Neural cell (in vitro differentiated cells): ENCODE results near the gene OGT. TPM values are rescaled to one million over a fixed set of nuclear protein-coding genes. Genes with fewer than 3 reads are reported as not detected.

ENCODE experiments used
- H2AFZ ChIP-seq: fragments of 200-600, 300-800 bp; sonication (generic), shearing (Covaris generic); 2 replicates; pipeline ENCODE4 v1.6.0; 2014; ENCODE audit warnings: low read depth, mild to moderate bottlenecking, antibody characterized with exemption, low read length, moderate library complexity
- H3F3A ChIP-seq: fragments of 200-600 bp; shearing (Covaris generic); 2 replicates; pipeline ENCODE4 v1.6.1; 2016; ENCODE audit warnings: mild to moderate bottlenecking, moderate library complexity, mixed read lengths, antibody characterized with exemption, low read length; ENCODE audit not compliant: insufficient read depth, poor library complexity, severe bottlenecking
- H3K27ac ChIP-seq: fragments of 200-600, 300-800 bp; sonication (generic), shearing (Covaris generic); 2 replicates; pipeline ENCODE4 v1.5.1; 2014; ENCODE audit warnings: mild to moderate bottlenecking, low read length, moderate library complexity
- H3K27me3 ChIP-seq: fragments of 300-800, 200-600 bp; sonication (generic), shearing (Covaris generic); 2 replicates; pipeline ENCODE4 v1.6.0; 2014; ENCODE audit warnings: mild to moderate bottlenecking, low read depth, low read length, moderate library complexity; ENCODE audit not compliant: insufficient read depth
- H3K36me3 ChIP-seq: fragments of 300-800, 200-600 bp; sonication (generic), shearing (Covaris generic); 2 replicates; pipeline ENCODE4 v1.5.1; 2014; ENCODE audit warnings: mild to moderate bottlenecking, antibody characterized with exemption, low read length, moderate library complexity; ENCODE audit not compliant: insufficient read depth
- H3K4me2 ChIP-seq: fragments of 300-800, 200-600 bp; sonication (generic), shearing (Covaris generic); 2 replicates; pipeline ENCODE4 v1.6.0; 2014; ENCODE audit warnings: mild to moderate bottlenecking, low read length
- H3K4me3 ChIP-seq: fragments of 300-800, 200-600 bp; sonication (generic), shearing (Covaris generic); 2 replicates; pipeline ENCODE4 v1.5.1; 2014; ENCODE audit warnings: mild to moderate bottlenecking, low read length, moderate library complexity
- H3K79me2 ChIP-seq: fragments of 200-600 bp; shearing (Covaris generic); replicated peaks from 2 replicates; pipeline ENCODE4 v1.6.0; 2014; ENCODE audit warnings: mild to moderate bottlenecking, low read length, moderate library complexity; ENCODE audit not compliant: insufficient read depth
- H3K9ac ChIP-seq: fragments of 300-800, 200-600 bp; sonication (generic), shearing (Covaris generic); 2 replicates; pipeline ENCODE4 v1.6.1; 2016; ENCODE audit warnings: mild to moderate bottlenecking, low read length, mixed read lengths
- H3K9me2 ChIP-seq: fragments of 200-600 bp; shearing (Covaris generic); 2 replicates; pipeline ENCODE4 v1.6.1; 2016; ENCODE audit warnings: mild to moderate bottlenecking, low read length, mixed read lengths; ENCODE audit not compliant: insufficient read depth
- H3K9me3 ChIP-seq: fragments of 200-600, 300-800 bp; sonication (generic), shearing (Covaris generic); 2 replicates; pipeline ENCODE4 v1.6.1; 2016; ENCODE audit warnings: mild to moderate bottlenecking, mixed run types, low read length, moderate library complexity, mixed read lengths
- H4K20me1 ChIP-seq: fragments of 200-600 bp; shearing (Covaris generic); 2 replicates; pipeline ENCODE4 v1.6.1; 2016; ENCODE audit warnings: mild to moderate bottlenecking, mixed run types; ENCODE audit not compliant: insufficient read depth
- EP300 ChIP-seq: fragments of 450-650 bp; conservative IDR thresholded peaks from 2 replicates; pipeline ENCODE4 v1.6.1; 2014; ENCODE audit warnings: antibody characterized with exemption, mild to moderate bottlenecking, moderate library complexity; ENCODE audit not compliant: poor library complexity, severe bottlenecking
- EZH2 ChIP-seq: fragments of 200-600, 300-800 bp; shearing (Covaris generic), sonication (generic); IDR thresholded peaks from 2 replicates; pipeline ENCODE4 v1.6.1; 2014; ENCODE audit warnings: antibody characterized with exemption, low read length, borderline replicate concordance, mild to moderate bottlenecking; ENCODE audit not compliant: insufficient read depth, poor library complexity, severe bottlenecking
- MXI1 ChIP-seq: fragments of 450-650 bp; conservative IDR thresholded peaks from 2 replicates; pipeline ENCODE4 v1.6.1; 2014; ENCODE audit warnings: antibody characterized with exemption, mild to moderate bottlenecking; ENCODE audit not compliant: poor library complexity, severe bottlenecking
- POLR2AphosphoS5 ChIP-seq: IDR thresholded peaks from 2 replicates; pipeline ENCODE4 v1.6.1; 2012
- RAD21 ChIP-seq: fragments of 450-650 bp; conservative IDR thresholded peaks from 2 replicates; pipeline ENCODE4 v1.6.1; 2014; ENCODE audit warnings: antibody characterized with exemption, mild to moderate bottlenecking, moderate library complexity
- SMC3 ChIP-seq: fragments of 450-650 bp; conservative IDR thresholded peaks from 2 replicates; pipeline ENCODE4 v1.6.1; 2014; ENCODE audit warnings: antibody characterized with exemption, mild to moderate bottlenecking, moderate library complexity; ENCODE audit not compliant: poor library complexity
- TAF1 ChIP-seq: IDR thresholded peaks from 2 replicates; pipeline ENCODE4 v1.6.1; 2012; ENCODE audit warnings: low read depth
- polyA plus RNA-seq: library from polyadenylated mRNA; depleted of rRNA; stranded (reverse); fragments of >200 nt; gene quantifications from 2 replicates; pipeline ENCODE4 v1.2.3, GENCODE V29; 2014
- TF ChIP-seq, protein P1 (sequence below): fragments of 450-650 bp; IDR thresholded peaks from 2 replicates; pipeline ENCODE4 v1.5.1; 2014; ENCODE audit warnings: antibody characterized with exemption, mild to moderate bottlenecking, moderate library complexity; ENCODE audit not compliant: poor library complexity, severe bottlenecking
- TF ChIP-seq, protein P2 (sequence below): IDR thresholded peaks from 2 replicates; pipeline ENCODE4 v1.6.1; 2012; ENCODE audit warnings: borderline replicate concordance

OGT gene
- polyA plus RNA-seq, 1 donor from 2014 or later: 340 TPM

DNA sequence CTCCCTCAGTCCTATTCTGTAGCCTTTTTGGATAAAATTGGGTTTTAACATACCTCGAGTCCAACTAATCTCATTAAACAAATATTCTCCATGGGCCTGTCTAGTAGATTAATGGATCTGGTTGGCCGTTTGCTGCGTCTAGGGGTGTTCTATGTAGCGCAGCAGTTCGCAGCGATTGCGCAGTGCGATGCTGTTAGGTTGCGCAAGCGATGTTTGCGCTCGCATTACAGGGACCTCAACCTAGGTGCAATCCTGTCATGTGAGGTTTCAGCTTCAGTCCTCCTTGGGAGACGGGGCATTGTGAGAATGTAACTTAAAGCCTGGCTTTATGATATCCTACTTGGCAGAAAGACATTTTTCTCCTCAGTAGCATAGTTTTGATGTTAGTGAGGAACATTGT lies 14.0 kb downstream of the OGT start:
- Histone ChIP-seq H3K4me3 (no peak overlapping the region), H3K9me3 (no peaks in the 10 kb centered on the region), H3K9me2 (no peaks in the 10 kb centered on the region), H3K9ac (no peak overlapping the region), H2AFZ (no peak overlapping the region), H3K27me3 (no peaks in the 10 kb centered on the region), H3K36me3 (no peaks in the 10 kb centered on the region), H4K20me1 (no peaks in the 10 kb centered on the region), H3K79me2 (peaks cover 20% of the 10 kb centered on the region), H3K27ac (no peak overlapping the region), H3K4me2 (no peak overlapping the region), H3F3A (no peaks in the 10 kb centered on the region)
- TF ChIP-seq, protein P1, sequence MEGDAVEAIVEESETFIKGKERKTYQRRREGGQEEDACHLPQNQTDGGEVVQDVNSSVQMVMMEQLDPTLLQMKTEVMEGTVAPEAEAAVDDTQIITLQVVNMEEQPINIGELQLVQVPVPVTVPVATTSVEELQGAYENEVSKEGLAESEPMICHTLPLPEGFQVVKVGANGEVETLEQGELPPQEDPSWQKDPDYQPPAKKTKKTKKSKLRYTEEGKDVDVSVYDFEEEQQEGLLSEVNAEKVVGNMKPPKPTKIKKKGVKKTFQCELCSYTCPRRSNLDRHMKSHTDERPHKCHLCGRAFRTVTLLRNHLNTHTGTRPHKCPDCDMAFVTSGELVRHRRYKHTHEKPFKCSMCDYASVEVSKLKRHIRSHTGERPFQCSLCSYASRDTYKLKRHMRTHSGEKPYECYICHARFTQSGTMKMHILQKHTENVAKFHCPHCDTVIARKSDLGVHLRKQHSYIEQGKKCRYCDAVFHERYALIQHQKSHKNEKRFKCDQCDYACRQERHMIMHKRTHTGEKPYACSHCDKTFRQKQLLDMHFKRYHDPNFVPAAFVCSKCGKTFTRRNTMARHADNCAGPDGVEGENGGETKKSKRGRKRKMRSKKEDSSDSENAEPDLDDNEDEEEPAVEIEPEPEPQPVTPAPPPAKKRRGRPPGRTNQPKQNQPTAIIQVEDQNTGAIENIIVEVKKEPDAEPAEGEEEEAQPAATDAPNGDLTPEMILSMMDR: no peak
- TF ChIP-seq EP300 (no peak), RAD21 (no peak), SMC3 (no peak), EZH2 (no peak), MXI1 (no peak)

DNA sequence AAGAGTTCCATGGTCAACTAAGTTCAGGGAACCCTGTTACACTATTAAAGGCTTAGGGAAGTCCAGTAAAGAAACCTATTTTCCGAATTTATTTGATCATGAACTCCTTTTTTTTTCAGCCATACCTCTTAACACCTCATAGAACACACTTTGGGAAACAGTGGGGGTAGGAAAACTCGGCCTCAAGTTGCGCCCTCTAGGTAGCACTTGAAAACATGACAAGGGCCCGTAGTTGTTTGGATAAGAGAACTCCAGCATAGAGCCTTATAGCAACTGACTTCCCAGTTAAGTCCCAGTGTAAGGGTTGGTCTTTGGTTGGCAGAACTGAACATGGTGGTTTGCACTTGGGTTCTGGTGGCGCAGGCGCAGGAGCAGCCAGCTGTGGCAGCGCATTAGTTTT lies 14.4 kb downstream of the OGT start:
- Histone ChIP-seq H3K4me2 (no peak overlapping the region), H3K9me2 (no peaks in the 10 kb centered on the region), H3K9me3 (no peaks in the 10 kb centered on the region), H3K9ac (no peak overlapping the region), H3K4me3 (no peak overlapping the region), H2AFZ (no peak overlapping the region), H4K20me1 (no peaks in the 10 kb centered on the region), H3K27ac (no peak overlapping the region), H3K36me3 (no peaks in the 10 kb centered on the region), H3K27me3 (no peaks in the 10 kb centered on the region), H3F3A (no peaks in the 10 kb centered on the region), H3K79me2 (peaks cover 16% of the 10 kb centered on the region)
- TF ChIP-seq SMC3 (no peak), MXI1 (no peak), EZH2 (no peak), RAD21 (no peak), TAF1 (no peak), EP300 (no peak), POLR2AphosphoS5 (no peak)
- TF ChIP-seq, protein P2, sequence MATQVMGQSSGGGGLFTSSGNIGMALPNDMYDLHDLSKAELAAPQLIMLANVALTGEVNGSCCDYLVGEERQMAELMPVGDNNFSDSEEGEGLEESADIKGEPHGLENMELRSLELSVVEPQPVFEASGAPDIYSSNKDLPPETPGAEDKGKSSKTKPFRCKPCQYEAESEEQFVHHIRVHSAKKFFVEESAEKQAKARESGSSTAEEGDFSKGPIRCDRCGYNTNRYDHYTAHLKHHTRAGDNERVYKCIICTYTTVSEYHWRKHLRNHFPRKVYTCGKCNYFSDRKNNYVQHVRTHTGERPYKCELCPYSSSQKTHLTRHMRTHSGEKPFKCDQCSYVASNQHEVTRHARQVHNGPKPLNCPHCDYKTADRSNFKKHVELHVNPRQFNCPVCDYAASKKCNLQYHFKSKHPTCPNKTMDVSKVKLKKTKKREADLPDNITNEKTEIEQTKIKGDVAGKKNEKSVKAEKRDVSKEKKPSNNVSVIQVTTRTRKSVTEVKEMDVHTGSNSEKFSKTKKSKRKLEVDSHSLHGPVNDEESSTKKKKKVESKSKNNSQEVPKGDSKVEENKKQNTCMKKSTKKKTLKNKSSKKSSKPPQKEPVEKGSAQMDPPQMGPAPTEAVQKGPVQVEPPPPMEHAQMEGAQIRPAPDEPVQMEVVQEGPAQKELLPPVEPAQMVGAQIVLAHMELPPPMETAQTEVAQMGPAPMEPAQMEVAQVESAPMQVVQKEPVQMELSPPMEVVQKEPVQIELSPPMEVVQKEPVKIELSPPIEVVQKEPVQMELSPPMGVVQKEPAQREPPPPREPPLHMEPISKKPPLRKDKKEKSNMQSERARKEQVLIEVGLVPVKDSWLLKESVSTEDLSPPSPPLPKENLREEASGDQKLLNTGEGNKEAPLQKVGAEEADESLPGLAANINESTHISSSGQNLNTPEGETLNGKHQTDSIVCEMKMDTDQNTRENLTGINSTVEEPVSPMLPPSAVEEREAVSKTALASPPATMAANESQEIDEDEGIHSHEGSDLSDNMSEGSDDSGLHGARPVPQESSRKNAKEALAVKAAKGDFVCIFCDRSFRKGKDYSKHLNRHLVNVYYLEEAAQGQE: no peak
- TF ChIP-seq, protein P1: no peak
